NCI-H2227 (cell line): ENCODE data around the gene POMZP3.
A peak's percentile ranks its signal among the peaks of the same experiment; 100 is the strongest.
"Not testable (repeated sequence)": the region's sequence is repeated elsewhere in the genome, so short reads cannot be mapped to it uniquely, and the experiment has no call there.

Experiments used
- DNase-seq: peaks from one replicate; lab custom pipeline; 2025; ENCODE audit not compliant: unreplicated experiment; lab: John Stamatoyannopoulos, UW

POMZP3 gene

GRCh38 chr7:76626989-76627642 lies at the start of gene POMZP3:
POMZP3 (minus strand) TSS chr7:76627279; CDS start chr7:76626064, 1,215 bp downstream.
- not testable (repeated sequence) for DNase-seq

DNA sequence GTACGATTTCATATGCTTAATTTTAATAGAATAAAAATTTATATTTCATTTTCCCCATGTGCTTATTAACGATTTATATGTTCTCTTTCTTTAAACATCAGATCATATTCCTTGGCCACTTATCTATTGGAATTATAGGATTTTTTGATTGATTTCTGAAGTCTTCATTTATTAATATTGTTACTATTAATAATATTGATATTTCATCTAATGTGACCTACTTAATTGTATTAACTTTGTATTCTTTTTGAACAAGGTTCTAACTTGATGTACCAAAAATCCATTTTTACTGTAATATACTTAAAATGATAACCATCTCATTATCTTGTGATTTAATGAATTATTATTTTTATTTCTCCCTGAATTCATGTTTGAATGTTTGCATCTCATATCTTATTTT lies 48.7 kb upstream of the POMZP3 start:
- not testable (repeated sequence) for DNase-seq

DNA sequence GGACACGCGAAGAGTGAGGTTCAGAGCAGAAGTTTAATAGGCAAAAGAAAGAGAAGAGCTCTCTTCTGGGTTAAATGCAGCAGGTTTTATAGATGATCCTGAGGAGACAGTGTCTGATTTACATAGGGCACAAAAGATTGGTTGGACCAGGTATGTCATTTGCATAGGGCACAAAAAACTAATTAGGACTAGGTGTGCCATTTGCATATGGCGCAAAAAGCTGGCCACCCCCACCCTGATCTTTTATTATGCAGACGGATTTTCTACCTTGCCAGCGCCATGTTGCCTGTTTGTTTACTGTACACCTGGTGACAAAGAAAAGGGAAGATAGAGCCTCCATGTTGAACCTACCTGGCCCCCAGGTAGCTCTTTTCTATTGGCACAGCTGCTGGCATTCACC lies 46.3 kb upstream of the POMZP3 start:
- DNase-seq, result not testable (repeated sequence)

- DNase-seq, result not testable (repeated sequence)
Measured at GRCh38 chr7:76659212-76659611, 32.1 kb upstream of the POMZP3 start.

DNA sequence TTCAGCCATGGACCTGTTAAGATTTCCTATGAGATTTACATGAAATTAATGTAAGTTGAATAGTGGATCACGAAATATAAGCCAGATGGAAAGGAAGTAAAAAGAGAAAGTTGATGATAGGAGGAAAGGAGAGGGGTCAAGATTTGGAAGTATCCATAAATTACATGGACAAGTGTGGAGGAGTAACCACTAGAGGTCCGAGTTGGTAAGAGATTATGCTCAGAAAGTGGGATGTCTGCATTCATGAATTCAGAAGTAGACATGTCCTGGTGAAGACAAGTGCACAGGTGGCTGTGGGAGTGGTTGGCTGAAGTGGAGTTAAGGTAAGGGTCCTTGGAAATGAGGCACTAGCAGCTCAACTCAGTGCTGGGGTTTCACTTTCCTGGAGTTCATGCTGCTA lies 29.3 kb upstream of the POMZP3 start:
- not testable (repeated sequence) for DNase-seq

- DNase-seq, result not testable (repeated sequence)
Measured at GRCh38 chr7:76642620-76643019, 15.5 kb upstream of the POMZP3 start.

GRCh38 chr7:76637061-76637691 lies 10.1 kb upstream of the POMZP3 start:
- not testable (repeated sequence) for DNase-seq

- DNase-seq, result peak; percentile 22
Measured at GRCh38 chr7:76626581-76626980, 498 bp downstream of the POMZP3 start.

DNA sequence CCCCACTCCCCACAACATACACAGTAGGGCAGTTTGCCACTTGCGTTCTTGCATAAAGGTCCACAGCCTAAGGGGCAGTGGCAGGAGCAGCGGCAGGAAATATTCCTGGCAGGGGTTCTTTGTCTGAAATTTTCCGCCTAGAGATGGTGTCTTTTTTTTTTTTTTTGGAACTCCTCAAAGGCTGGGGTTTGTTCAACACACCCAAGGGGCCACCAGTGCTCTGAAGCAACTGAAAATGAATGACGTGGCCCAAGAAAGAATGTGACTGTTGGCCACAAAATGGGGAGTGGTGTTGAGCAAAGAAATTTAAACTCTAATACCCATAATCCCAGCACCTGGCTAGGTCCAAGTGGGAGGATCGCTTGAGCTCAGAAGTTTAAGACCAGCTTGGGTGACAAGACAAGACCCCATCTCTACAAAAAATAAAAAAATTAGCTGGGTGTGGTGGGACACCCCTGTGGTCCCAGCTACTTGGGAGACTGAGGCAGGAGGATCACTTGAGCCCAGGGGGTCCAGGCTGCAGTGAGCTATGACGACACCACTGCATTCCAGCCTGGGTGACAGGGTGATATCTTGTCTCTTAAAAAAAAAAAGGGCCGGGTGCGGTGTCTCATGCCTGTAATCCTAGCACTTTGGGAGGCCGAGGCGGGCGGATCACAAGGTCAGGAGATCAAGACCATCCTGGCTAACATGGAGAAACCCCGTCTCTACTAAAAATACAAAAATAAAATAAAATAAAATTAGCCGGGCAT lies 7.5 kb downstream of the POMZP3 start:
- not testable (repeated sequence) for DNase-seq

DNA sequence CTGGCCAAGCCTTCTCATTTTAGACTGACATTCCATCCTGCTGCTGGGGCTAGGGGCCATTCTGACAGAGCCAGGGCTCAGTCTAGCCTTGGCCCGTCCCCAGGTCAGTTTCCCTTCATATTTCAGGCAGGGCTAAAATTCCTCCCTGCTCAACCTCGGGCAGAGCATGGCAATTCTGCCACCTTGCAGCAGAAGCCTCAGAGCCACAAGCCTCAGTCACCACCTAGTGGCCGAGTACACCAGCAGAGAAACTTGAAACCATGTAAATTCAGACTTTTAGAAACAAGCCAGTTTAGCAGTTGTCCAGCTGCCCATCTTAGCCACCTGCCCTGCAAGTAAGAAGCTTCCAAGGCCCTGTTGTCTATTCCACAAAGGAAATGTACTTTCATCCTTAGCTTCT lies 13.3 kb downstream of the POMZP3 start:
- peak; percentile 53 for DNase-seq

DNA sequence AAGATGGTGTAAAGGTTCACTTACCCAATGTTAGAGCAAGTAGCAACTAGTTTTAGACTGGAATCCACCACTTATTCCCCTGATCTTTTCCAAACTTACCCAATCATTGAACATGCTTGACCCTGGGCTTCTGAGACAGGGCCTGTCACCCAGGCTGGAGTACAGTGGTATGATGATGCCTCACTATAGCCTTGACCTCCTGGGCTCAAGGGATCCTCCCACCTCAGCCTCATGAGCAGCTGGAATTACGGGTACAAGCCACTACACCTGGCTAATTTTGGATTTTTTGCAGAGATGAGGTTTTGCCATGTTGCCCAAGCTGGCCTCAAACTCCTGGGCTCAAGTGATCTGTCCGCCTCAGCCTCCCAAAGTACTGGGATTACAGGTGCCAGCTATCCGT lies 14.8 kb downstream of the POMZP3 start:
- DNase-seq, result not testable (repeated sequence)

GRCh38 chr7:76609864-76610263 lies 17.2 kb downstream of the POMZP3 start:
- not testable (repeated sequence) for DNase-seq

DNA sequence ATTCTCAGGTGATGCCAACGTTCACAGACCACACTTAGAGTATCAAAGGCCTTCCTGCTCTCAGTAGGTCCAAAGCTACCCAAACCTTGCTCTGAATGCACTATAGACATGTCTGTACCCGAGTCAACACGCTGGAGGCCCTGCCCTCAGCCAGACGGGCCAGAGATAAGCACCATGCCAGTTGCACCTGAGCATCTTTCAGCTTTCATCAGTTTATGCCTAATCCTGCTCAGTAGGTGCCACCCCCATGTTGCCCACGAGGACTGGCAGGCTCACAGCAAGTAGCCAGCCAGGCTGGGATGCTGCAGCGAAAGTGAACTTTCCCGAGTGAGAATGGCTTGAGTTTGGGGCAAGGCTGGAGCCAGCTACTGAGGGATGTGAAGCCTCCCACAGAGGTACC lies 18.6 kb downstream of the POMZP3 start:
- DNase-seq, result not testable (repeated sequence)

DNA sequence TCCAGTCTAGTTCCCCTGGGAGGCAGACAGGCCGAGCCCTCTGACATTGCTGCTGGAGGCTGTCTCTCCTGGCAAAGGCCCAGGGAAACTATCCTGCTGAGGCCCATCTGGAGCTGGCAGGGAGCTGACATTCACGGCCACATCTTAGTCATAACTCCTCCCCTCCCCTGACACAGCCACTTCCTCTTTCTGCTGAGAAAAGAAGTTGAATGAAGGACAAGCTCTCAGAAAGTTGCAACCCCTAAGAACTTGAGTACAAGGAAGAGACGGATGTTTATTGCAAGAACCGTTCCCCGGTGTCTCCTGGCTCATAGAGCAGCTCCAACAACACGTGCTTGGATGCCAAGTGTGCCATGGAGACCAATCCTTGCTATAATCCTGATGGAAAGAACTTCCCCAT lies 21.1 kb downstream of the POMZP3 start:
- not testable (repeated sequence) for DNase-seq

- DNase-seq, result not testable (repeated sequence)
Measured at GRCh38 chr7:76600650-76601049, 26.4 kb downstream of the POMZP3 start.

- not testable (repeated sequence) for DNase-seq
Measured at GRCh38 chr7:76600116-76600482, 27.0 kb downstream of the POMZP3 start.

DNA sequence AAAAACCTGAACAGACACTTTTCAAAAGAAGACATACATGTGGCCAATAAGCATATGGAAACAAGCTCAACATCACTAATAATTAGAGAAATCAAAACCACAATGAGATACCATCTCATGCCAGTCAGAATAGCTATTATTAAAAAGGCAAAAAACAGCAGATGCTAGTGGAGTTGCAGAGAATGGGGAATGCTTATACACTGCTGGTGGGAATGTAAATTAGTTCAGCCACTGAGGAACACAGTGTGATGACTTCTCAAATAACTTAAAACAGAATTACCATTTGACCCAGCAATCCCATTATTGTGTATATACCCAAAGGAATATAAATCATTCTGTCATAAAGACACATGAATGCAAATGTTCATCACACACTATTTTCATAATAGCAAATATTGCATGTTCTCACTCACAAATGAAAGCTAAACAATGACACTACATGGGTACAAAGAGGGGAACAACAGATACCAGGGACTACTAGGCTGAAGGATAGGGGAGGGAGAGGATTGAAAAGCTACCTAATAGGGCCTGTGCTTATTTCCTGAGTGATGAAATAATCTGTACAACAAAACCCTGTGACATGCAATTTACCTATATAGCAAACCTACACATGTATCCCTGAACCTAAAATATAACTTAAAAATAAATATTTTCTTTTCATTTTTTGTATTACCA lies 28.4 kb downstream of the POMZP3 start:
- DNase-seq, result not testable (repeated sequence)

GRCh38 chr7:76597288-76597687 lies 29.8 kb downstream of the POMZP3 start:
- not testable (repeated sequence) for DNase-seq

DNA sequence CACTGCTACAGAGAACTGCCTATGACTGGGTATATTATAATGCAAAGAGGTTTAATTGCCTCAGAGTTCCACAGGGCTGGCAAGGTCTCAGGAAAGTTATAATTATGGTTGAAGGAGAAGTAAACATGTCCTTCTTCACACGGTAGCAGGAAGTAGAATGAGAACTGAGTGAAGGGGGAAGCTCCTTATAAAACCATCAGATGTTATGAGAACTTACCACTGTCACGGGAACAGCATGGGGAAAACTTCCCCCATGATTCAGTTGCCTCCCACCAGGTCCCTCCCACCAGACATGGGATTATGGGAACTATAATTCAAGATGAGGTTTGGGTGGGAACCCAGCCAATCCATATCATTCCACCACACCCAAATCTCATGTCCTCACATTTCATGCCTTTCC lies 34.4 kb downstream of the POMZP3 start:
- DNase-seq, result not testable (repeated sequence)

DNA sequence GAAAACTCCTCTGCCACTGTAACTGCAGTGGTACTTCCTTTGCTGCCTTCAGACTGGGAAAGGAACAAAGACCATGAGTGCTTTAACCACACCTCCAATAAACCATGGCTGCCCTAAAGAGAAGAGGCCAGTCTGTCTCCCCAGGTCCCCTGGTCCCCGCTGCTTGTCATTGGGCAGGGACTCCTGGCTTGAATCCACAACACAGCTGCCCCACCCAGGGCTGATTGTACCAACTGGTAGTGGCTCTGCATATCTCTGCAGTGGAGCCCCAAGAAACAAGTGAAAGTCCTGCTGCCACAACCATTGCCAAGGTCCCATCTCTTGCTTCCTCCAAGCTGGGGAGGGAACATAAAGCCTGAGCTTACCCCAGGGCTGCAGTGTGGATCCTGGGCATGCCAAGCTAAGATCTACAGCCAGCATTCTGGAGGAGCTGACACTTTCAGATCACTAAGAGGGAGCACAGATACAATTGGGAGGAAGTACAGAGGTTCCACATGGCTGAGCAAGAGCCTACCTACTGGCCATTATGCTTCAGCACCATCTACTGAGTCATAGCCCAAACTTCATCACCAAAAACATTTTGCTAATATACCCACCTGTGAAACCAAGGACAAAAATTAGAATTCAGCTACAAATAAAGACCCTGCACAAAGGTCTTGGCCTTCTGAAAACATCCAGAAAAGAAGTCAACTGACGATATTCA lies 35.3 kb downstream of the POMZP3 start:
- DNase-seq, result not testable (repeated sequence)

GRCh38 chr7:76591033-76591432 lies 36.0 kb downstream of the POMZP3 start:
- not testable (repeated sequence) for DNase-seq
